ENCODE data around the gene GFRA1.

The GFRA1 gene

DNA sequence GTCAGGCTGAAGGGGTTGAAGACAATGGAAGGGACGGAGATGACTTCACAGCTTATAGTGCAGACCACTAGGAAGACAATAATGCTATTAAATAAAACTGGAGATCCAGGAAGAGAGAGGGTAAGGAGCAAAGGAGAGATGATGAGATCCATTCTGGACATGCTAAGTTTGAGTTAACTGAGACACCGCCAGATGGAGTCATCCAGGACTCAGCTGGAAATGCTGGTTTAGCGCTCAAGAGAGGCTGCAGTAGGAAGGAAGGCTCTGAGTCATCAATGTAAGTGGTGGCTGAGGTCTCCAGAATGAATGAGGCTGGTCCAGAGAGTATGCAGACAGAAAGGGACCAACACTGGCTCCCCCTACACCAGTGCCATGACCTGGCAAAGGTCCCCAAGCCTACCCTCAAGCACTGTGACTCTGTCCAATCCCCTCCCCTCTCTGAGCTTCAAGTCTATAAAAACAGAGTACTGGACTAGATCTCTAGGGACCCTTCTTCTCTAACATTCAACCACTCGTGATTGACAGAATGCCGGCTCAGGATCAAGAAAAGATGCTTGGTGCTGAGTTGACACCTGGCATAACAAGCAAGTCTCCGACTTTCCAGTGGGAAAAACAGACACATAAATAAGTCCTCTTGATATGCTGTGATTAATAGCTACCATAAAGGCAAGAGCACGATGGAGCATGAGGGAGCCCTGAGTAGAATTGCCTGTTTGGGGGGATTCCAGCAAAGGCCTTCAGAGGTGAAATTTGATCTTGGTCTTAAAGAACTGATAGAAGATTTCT is 8.9 kb downstream of the GFRA1 start:
- DNase-seq (ENCODE audit: low read depth): no peak
- TF ChIP-seq, protein P1, sequence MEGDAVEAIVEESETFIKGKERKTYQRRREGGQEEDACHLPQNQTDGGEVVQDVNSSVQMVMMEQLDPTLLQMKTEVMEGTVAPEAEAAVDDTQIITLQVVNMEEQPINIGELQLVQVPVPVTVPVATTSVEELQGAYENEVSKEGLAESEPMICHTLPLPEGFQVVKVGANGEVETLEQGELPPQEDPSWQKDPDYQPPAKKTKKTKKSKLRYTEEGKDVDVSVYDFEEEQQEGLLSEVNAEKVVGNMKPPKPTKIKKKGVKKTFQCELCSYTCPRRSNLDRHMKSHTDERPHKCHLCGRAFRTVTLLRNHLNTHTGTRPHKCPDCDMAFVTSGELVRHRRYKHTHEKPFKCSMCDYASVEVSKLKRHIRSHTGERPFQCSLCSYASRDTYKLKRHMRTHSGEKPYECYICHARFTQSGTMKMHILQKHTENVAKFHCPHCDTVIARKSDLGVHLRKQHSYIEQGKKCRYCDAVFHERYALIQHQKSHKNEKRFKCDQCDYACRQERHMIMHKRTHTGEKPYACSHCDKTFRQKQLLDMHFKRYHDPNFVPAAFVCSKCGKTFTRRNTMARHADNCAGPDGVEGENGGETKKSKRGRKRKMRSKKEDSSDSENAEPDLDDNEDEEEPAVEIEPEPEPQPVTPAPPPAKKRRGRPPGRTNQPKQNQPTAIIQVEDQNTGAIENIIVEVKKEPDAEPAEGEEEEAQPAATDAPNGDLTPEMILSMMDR (conservative IDR thresholded peaks at IDR 0.05; ENCODE audit: control insufficient read depth, insufficient read depth, low read depth, low read length): no peak

DNA sequence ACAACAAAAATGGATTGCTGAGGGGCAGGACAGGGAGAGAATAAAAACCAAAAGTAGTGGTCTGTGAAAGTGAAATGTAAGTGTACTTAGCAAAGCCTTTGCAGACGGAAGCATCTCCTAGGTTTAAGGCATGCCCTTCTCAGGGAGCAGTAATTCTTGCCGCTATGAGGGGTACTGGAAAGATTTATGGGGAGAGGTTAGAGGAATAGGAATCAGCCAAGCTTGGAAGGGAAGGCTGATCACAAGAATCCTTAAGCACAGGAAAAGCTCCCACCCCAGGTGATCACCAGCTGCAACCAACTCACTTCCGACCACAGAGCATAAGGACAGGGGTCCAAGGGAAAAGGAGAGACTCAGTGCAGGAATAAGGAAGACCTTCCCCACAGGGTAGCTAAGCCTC is 10.3 kb downstream of the GFRA1 start:
- H3K4me3 ChIP-seq (ENCODE audit: control insufficient read depth, low read depth, low read length): no peak overlapping the region
- TF ChIP-seq, protein P1 (conservative IDR thresholded peaks at IDR 0.05; ENCODE audit: control insufficient read depth, insufficient read depth, low read depth, low read length): no peak
- DNase-seq (ENCODE audit: low read depth): no peak

More for the DNA sequence above, 8.9 kb downstream of the GFRA1 start:
- H3K4me3 ChIP-seq (ENCODE audit: control insufficient read depth, low read depth, low read length): no peak overlapping the region

DNA sequence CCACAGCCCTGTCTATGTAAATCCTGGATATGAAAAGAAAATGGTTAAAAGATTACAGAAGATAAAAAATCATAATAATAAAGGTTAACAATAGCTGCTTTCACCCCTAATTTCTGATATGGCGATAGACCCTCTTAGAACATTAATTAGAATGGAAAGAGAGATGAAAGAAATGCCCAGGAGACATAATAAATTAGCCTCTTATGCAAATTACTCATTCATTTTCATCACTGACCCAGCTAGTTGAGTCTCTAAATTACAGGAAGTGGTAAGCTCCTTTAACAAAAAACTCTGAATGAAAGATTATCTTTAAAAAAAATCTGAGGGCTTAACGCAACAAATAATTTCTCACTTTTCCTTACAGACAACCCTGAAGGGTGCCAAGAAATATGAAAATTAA is 12.4 kb downstream of the GFRA1 start:
- TF ChIP-seq, protein P1 (conservative IDR thresholded peaks at IDR 0.05; ENCODE audit: control insufficient read depth, insufficient read depth, low read depth, low read length): no peak
- H3K4me3 ChIP-seq (ENCODE audit: control insufficient read depth, low read depth, low read length): no peak overlapping the region

DNA sequence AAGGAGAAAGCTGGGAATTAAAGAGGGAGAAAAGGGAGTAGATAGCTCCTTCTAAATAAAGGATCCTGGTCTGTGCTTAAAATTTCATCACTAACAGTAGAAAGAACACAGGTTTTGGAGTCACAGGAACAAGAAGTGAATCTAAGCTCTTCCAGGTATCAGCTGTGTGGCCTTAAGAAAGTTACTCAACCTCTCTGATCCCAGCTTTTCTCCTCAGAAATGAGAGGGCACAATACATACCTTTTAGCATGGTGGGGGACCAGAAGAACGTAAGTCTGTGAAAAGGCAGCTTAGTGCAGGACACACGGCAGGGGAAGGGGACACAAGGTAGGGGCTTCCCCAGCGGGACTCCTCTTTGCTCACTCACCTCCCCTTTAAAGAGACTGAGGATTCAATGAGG is 13.4 kb downstream of the GFRA1 start:
- no peak overlapping the region for H3K4me3 ChIP-seq (ENCODE audit: control insufficient read depth, low read depth, low read length)
- TF ChIP-seq, protein P1 (conservative IDR thresholded peaks at IDR 0.05; ENCODE audit: control insufficient read depth, insufficient read depth, low read depth, low read length): no peak
- no peak for DNase-seq (ENCODE audit: low read depth)

More for the DNA sequence above, 12.4 kb downstream of the GFRA1 start:
- DNase-seq (ENCODE audit: low read depth): no peak

DNA sequence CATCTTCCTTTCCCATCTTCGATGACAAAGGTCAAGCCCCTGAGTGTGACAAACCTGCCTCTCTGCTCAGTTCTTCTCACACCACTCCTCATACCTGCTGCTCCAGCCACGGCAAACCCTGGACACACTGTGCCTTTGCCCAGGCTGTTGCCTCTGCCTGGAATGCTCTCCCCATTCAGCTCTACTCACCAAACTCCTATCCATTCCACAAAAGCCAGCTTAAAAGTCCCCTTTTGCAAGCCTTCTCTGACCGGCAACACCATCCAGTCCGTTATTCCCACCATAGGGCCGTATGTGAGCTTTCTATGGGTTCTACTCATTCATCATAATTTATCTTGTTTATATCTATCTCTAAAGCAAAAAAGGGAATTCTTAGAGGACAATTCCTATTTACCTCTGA is 15.2 kb downstream of the GFRA1 start:
- TF ChIP-seq, protein P1 (conservative IDR thresholded peaks at IDR 0.05; ENCODE audit: control insufficient read depth, insufficient read depth, low read depth, low read length): no peak
- DNase-seq (ENCODE audit: low read depth): no peak
- H3K4me3 ChIP-seq (ENCODE audit: control insufficient read depth, low read depth, low read length): no peak overlapping the region

DNA sequence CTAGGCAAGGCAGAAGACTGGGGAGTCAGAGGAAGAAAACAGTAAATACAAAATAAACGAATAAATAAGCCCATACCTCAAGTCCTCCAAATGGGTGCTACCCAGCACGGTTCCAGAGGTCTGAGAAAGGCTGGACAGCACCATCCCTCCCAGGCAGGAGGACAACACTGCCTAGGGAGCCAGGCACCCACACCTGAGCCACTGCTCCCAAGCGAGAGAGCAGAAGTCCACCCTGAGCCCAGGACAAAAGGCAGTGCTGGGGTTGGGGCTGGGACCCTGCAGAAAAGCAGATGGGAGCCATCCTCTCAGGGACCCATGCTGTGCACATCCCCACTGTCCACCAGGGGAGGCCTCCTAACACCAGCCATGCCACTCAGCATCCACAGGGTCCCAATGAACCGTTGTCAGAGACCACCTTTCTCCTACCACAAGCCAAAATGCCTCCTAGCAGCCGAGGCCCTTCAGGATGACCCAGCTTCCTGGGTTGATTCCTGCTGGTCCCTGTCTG is 16.2 kb downstream of the GFRA1 start:
- DNase-seq (ENCODE audit: low read depth): no peak
- TF ChIP-seq, protein P1 (conservative IDR thresholded peaks at IDR 0.05; ENCODE audit: control insufficient read depth, insufficient read depth, low read depth, low read length): no peak
- H3K4me3 ChIP-seq (ENCODE audit: control insufficient read depth, low read depth, low read length): no peak overlapping the region
